ENCODE results near the gene HEXA.

Gene HEXA

DNA sequence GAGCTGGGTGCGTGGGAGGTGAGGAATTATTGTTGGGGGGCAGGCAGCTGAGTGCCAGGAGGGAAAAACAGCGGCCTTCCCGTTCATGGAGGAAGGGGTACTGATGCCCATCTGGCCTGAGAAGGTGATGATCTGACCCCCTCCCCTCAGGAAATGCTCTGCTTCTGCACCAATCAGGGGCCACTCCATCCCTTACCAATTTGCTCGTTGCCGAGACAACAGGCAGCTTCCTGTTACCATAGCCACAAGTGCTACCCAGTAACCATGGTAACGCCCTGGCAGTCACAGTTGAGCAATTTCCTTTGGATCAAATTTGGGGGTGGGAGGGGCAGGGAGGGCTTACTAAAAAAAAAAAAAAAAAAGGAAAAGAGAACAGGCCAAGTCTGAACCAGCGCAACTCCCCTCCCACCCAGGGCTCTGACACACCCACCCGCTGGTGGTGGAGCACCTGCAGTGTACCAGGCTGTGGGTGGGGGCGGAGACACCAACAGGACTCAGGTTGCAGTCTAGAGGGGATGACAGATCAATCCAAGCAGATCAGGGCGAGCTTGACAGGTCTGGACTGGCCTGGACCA, 69.5 kb downstream of the HEXA start:
- 60 to 65% methylated on average over 4 to 7 of the region's 10 CpGs for WGBS, 2 experiments (ENCODE audit: insufficient coverage in 2 of 2)
- H3K4me3 ChIP-seq (ENCODE audit: extremely low read depth, insufficient read depth, low read length, poor library complexity, severe bottlenecking): no peak overlapping the region
- no peaks in the 10 kb centered on the region for H3K36me3 ChIP-seq (ENCODE audit: control insufficient read depth, insufficient read depth, low read length)
- no peaks in the 10 kb centered on the region for H3K4me1 ChIP-seq (ENCODE audit: control insufficient read depth, insufficient read depth, low read length, poor library complexity, severe bottlenecking)
- no peaks in the 10 kb centered on the region for H3K9me3 ChIP-seq (ENCODE audit: control insufficient read depth, low read length)
- H3K27ac ChIP-seq (ENCODE audit: low read depth, low read length, severe bottlenecking): no peak overlapping the region

DNA sequence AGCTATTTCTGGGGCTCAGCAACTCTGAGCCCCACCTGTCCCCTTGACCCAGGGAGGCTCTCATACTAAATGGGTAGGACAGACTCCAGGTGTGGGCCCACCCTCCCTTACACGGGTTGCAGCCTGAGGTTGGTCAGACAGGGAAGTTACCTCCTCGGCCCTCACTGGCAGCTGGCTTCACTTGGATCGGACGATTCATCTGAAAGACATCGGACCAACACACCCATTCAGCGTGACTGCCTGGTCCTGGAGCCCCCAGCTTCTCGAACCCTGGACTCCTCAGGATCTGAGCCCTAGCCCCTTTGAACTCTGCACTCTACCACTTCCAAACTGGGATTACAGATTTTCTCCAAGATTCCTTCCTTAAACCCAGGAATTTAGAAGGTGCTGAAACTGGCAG, 71.2 kb downstream of the HEXA start:
- H3K9me3 ChIP-seq (ENCODE audit: control insufficient read depth, low read length): no peaks in the 10 kb centered on the region
- no peaks in the 10 kb centered on the region for H3K36me3 ChIP-seq (ENCODE audit: control insufficient read depth, insufficient read depth, low read length)
- no peaks in the 10 kb centered on the region for H3K4me1 ChIP-seq (ENCODE audit: control insufficient read depth, insufficient read depth, low read length, poor library complexity, severe bottlenecking)
- H3K4me3 ChIP-seq (ENCODE audit: extremely low read depth, insufficient read depth, low read length, poor library complexity, severe bottlenecking): no peak overlapping the region
- no peak overlapping the region for H3K27ac ChIP-seq (ENCODE audit: low read depth, low read length, severe bottlenecking)
- WGBS, 2 experiments (ENCODE audit: insufficient coverage in 2 of 2): 80 to 88% methylated on average over 7 of the region's 7 CpGs

DNA sequence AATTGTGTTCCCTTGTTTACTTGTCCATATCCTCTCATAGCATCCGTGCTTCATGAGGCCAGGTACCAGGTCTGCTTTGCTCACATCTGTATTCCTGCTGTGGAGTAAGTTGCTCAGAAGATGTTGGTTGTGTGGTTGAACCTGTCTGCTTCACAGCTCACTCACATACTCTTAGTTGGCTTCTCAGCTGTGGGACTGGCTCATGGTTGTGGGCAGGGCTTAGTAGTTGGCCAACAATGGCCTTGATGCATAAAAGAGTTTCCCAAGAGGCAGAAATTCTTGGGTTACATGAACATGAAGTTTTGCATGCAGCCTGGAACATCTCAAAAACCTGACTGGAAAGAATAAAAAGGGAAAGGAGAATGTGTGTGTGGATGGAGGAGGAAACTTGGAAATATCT, 72.9 kb downstream of the HEXA start:
- 50 to 60% methylated on average over 1 of the region's 1 CpG for WGBS, 2 experiments (ENCODE audit: insufficient coverage in 2 of 2)
- Histone ChIP-seq H3K9me3 (ENCODE audit: control insufficient read depth, low read length) (no peaks in the 10 kb centered on the region), H3K27ac (ENCODE audit: low read depth, low read length, severe bottlenecking) (no peak overlapping the region), H3K4me1 (ENCODE audit: control insufficient read depth, insufficient read depth, low read length, poor library complexity, severe bottlenecking) (no peaks in the 10 kb centered on the region), H3K36me3 (ENCODE audit: control insufficient read depth, insufficient read depth, low read length) (no peaks in the 10 kb centered on the region), H3K4me3 (ENCODE audit: extremely low read depth, insufficient read depth, low read length, poor library complexity, severe bottlenecking) (no peak overlapping the region)

Measured in mesodermal cell (in vitro differentiated cells).